T-helper 2 cell treated with Interferon-gamma antibody and Interleukin-4, amounts not matched to agents 100 ng/mL and 5 ng/mL, for 36 hours (primary cell): ENCODE results near the gene MGA. TPM values are rescaled to one million over a fixed set of nuclear protein-coding genes. Genes with fewer than 3 reads are reported as not detected.
"Not testable (repeated sequence)": the region's sequence is repeated elsewhere in the genome, so short reads cannot be mapped to it uniquely, and the experiment has no call there.

Experiments used
- intact Hi-C: fragments of 100-400 bp; cut with micrococcal nuclease; formaldehyde crosslinking; loops from one replicate; pipeline ENCODE4 v1.15.1; 2023
- total RNA-seq: library from RNA; stranded (reverse); gene quantifications from 2 replicates; pipeline ENCODE4 v1.2.3, GENCODE V29; 2022

The MGA gene
- total RNA-seq, 1 donor from 2014 or later = 38.0 TPM

GRCh38 chr15:41703120-41703519 lies 42.9 kb downstream of the MGA start:
- intact Hi-C loops = no loop called here

GRCh38 chr15:41713047-41713446 lies 52.8 kb downstream of the MGA start:
- intact Hi-C loops = no loop called here

GRCh38 chr15:41714291-41714690 lies 54.1 kb downstream of the MGA start:
- intact Hi-C loops = no loop called here

DNA sequence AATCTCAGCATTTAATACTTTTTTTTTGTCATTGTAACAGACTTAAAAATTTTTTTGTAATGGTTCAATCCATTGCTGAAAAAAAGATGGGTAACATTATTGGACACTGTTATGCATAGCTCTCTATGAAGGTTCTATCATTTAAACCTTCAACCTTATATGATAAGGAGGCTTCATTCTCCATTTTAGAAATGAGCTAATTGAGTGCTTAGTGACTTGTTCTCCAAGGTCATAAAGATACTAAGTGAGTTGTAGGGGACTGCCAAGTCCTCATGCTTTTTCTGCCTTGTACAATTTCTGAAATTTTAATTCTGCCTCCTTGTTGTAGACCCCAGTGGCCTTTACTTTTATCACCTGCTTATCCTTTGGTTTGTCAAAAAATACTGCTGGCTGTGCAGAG lies 56.7 kb downstream of the MGA start:
- intact Hi-C loops = no loop called here

- intact Hi-C loops = no loop called here
Measured at GRCh38 chr15:41727143-41727542, 66.9 kb downstream of the MGA start.

GRCh38 chr15:41728061-41728460 lies 67.9 kb downstream of the MGA start:
- intact Hi-C loops = not testable (repeated sequence)

DNA sequence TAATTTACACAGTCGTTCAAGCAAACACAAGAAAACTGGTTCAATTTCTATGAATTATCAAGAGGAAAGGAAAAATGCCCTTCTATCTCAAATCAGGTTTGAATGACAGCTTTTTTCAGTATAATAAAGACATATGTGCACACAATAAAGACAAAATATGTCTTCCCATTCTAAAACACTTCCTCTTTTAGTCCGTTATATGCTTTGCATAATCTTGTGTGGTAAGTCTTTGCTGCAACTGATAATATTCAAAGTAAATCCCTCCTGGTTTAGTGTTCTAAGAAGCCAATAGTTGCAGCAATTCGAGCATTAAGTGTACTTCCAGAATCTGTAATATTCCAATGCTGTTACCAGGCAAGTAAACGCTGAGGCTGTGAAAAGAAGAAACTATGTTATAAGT lies 70.3 kb downstream of the MGA start:
- intact Hi-C loops = no loop called here

GRCh38 chr15:41732483-41732882 lies 72.3 kb downstream of the MGA start:
- intact Hi-C loops = no loop called here

GRCh38 chr15:41734079-41734478 lies 73.9 kb downstream of the MGA start:
- intact Hi-C loops = no loop called here

- intact Hi-C loops = no loop called here
Measured at GRCh38 chr15:41735046-41735445, 74.8 kb downstream of the MGA start.

DNA sequence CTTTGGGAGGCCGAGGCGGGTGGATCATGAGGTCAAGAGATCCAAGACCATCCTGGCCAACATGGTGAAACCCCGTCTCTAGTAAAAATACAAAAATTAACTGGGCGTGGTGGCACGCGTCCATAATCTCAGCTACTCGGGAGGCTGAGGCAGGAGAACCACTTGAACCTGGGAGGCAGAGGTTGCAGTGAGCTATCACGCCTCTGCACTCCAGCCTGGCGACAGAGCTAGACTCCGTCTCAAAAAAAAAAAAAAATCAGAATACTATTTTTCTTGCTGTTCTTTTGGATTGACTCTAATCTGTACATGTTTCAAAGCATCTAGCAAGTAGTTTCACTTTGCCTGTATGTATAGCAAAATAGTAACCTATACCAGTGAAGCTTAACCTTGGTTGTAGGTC lies 75.3 kb downstream of the MGA start:
- intact Hi-C loops = not testable (repeated sequence)

GRCh38 chr15:41746802-41747201 lies 86.6 kb downstream of the MGA start:
- intact Hi-C loops = no loop called here

GRCh38 chr15:41756198-41756597 lies 96.0 kb downstream of the MGA start:
- intact Hi-C loops = no loop called here

GRCh38 chr15:41772720-41773331 lies 112.6 kb downstream of the MGA start:
- intact Hi-C loops = loop anchor here (1.0 to 10.0 kb wide), 5 partner anchors 76 to 286 kb away; partner anchors contain the start of genes MGA and TYRO3

DNA sequence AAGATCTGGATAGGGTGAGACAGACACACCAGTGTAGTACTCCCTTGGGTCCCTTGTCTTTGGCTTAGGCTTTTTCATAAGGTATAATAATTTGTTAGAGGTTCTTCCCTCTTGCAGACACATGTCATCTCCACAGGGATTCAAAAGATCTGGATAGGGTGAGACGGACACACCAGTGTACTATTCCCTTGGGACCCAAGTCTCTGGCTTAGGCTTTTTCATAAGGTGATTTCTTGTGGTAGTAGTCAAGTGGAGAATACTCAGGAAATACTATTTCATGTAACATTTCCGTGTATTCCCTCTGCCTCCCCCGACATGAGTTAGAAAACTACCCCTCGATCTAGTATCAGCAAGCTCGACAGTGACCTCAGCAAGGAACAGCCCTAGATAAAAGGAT lies 113.1 kb downstream of the MGA start:
- intact Hi-C loops = loop anchor here (2.0 to 10.0 kb wide), 4 partner anchors 76 to 285 kb away; partner anchors contain the start of genes MGA and TYRO3

DNA sequence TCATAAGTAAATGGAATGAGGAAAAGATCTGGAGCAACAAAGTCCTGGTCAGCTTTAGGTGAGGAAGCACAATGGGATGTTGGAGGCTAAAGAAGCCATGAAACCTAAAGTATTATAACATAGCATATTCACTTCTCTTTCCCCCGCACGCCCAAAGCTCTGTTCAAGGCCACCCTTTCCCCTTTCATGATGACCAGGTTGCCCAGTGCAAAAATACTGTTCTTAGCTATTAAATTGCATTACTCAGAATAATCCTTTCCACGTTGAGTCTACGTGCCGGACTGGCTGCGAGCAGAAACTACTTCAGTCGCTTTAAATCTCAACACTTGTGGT lies 113.5 kb downstream of the MGA start:
- intact Hi-C loops = loop anchor here (1.0 to 10.0 kb wide), 8 partner anchors 38 to 285 kb away; partner anchors contain the start of genes EHD4, JMJD7, MGA and TYRO3

DNA sequence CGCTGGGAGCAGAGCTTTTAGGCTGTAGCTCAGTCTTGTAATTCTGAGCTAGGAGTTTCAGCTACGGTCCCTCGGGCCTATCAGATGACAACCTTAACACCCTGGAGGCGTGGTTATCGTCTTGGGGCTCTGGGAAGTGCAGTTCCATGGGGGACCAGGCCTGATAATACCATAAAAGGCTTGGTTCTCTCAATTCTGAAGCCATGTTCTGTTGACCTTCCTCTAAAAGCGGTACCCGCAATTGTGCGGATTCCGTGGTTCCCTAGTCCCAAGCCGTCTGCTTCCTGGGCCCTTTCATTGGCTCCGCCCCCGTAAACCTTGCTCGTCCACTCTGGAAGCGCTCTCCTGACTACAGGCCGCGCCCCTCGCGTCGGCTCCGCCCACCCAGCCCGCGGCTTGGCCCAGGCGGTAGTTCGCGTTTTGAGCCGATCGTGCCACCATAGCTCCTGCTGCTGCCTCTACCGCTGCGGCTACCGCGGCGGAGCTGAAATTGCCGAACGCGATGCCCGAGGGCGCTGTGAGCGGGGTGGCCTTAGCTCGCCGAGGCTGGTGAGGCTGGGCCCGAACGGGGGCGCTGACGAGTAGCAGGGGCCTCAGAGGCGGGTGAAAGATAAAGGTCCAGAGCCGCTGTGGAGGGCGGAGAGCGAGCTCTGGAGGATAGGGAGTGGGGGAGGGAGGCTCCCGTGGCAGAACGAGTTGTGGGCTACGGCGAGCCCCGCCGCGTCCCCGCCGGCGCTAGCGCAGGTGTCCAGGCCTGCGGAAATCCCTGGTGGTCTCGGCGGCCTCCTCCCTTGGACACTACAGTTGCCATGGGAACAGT lies 114.1 kb downstream of the MGA start, which contains the start of gene MAPKBP1:
Gene MAPKBP1 (plus strand): TSS at position 423 of the 820 bp plus-strand sequence. CDS start 792 bp downstream, outside the sequence.
- intact Hi-C loops = loop anchor here (1.0 to 10.0 kb wide), 7 partner anchors 37 to 217 kb away; partner anchors contain the start of genes EHD4, JMJD7, MGA and TYRO3

DNA sequence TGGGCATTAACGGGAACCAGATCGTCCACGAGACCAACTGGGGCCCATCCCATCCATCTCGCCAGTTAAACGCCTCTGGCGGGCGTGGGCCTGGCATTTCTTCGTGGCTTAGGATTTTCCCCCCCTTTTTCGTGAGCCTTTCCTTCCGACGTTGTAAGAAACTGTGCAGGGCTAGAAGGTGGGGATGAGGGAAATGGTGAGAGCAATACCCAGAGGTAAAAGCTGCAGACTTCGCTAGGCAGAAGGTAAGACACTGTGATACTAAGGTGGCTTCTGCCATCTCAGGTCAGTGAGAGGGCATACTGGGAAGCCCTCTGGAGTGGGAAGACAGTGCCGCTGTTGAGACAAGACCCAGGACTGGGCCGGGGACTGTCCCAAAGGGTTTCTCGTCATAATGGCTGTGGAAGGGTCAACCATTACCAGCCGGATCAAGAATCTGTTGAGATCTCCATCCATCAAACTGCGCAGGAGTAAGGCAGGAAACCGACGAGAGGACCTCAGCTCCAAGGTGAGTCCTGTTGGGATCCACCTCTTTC lies 114.7 kb downstream of the MGA start:
- intact Hi-C loops = loop anchor here (1.0 to 10.0 kb wide), 7 partner anchors 36 to 218 kb away; partner anchors contain the start of genes EHD4, JMJD7, MGA and TYRO3

DNA sequence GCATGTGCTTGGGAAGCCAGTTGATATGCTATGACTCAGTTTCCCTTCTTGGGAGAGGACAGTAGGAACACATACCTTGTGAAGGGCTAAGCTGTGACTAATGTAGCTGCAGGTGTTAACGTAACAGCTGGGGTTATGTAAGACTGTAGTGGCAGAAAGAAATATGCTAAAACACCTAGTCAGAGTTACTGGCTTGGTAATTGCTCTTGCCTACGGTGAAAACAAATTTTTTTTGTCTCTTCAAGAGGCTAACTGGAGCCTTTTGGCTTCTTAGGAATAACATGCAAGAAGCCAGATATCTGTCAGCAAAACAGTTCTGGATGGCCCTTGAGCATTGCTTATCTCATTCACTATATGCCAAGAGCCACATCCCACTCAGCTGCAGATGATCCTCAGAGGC lies 115.4 kb downstream of the MGA start:
- intact Hi-C loops = loop anchor here (10.0 kb wide), 1 partner anchor 111 kb away; the partner anchor contains the start of gene MGA

DNA sequence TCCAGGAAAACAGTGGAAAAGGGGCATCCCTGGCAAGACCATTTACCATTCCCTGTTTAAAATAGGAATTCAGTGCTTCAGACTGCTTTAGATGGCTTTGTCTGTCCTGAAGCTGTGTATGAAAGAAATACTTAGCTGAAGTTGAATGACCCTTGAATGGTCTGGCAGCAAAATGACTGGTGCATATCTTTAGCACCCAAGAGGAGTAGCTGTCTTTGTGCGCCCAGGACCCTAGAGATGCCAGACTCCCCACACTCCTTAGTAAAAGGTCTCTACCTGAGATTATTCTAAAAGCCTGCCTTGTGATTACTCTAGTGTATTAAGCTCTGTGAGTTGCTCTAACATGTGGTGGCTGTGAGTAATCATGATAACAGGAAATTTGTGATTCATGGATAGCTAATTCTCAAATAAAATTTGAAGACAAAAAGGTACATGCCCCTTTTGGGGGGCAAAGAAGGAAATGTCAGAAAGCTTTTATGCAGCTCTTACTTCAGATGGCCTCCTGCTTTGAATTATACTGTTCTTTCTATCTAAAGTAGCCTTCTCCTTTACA lies 117.3 kb downstream of the MGA start:
- intact Hi-C loops = loop anchor here (10.0 kb wide), 1 partner anchor 113 kb away; the partner anchor contains the start of gene MGA

GRCh38 chr15:41778521-41778920 lies 118.3 kb downstream of the MGA start:
- intact Hi-C loops = loop anchor here (10.0 kb wide), 1 partner anchor 114 kb away; the partner anchor contains the start of gene MGA
